SH-SY5Y (cell line): ENCODE results near the gene DOCK8.

Experiments used
- GATA2 ChIP-seq: IDR thresholded peaks from 2 replicates; pipeline ENCODE4 v1.6.1; 2011; ENCODE audit warnings: mild to moderate bottlenecking, low read depth, low read length
- GATA3 ChIP-seq: IDR thresholded peaks from 2 replicates; pipeline ENCODE4 v1.6.1; 2011; ENCODE audit warnings: low read depth, mild to moderate bottlenecking, low read length, moderate library complexity

DOCK8 gene

GRCh38 chr9:431701-432100 lies 217.0 kb downstream of the DOCK8 start:
- no peak for TF ChIP-seq GATA3
- TF ChIP-seq GATA2 = no peak

GRCh38 chr9:436482-436881 lies 221.8 kb downstream of the DOCK8 start:
- TF ChIP-seq GATA3 (no peak), GATA2 (no peak)

- TF ChIP-seq GATA3 (no peak), GATA2 (no peak)
Observed at GRCh38 chr9:437066-437465, 222.4 kb downstream of the DOCK8 start.

- TF ChIP-seq GATA2 (no peak), GATA3 (no peak)
Observed at GRCh38 chr9:437574-438001, 222.9 kb downstream of the DOCK8 start.

- TF ChIP-seq GATA2 (no peak), GATA3 (no peak)
Observed at GRCh38 chr9:438066-438465, 223.4 kb downstream of the DOCK8 start.

- no peak for TF ChIP-seq GATA3
- no peak for TF ChIP-seq GATA2
Observed at GRCh38 chr9:438961-439768, 224.5 kb downstream of the DOCK8 start.

GRCh38 chr9:441126-441525 lies 226.5 kb downstream of the DOCK8 start:
- no peak for TF ChIP-seq GATA3
- TF ChIP-seq GATA2 = no peak

GRCh38 chr9:444528-444927 lies 229.9 kb downstream of the DOCK8 start:
- TF ChIP-seq GATA2 = no peak

GRCh38 chr9:445033-445432 lies 230.4 kb downstream of the DOCK8 start:
- TF ChIP-seq GATA3 (no peak), GATA2 (no peak)

- no peak for TF ChIP-seq GATA2
- no peak for TF ChIP-seq GATA3
Observed at GRCh38 chr9:446074-446699, 231.5 kb downstream of the DOCK8 start.

GRCh38 chr9:447230-448025 lies 232.8 kb downstream of the DOCK8 start:
- TF ChIP-seq GATA2 = no peak
- no peak for TF ChIP-seq GATA3

GRCh38 chr9:450057-450456 lies 235.4 kb downstream of the DOCK8 start:
- TF ChIP-seq GATA3 (no peak), GATA2 (no peak)

GRCh38 chr9:450561-450960 lies 235.9 kb downstream of the DOCK8 start:
- TF ChIP-seq GATA3 = no peak
- TF ChIP-seq GATA2 = no peak

- TF ChIP-seq GATA3 (no peak), GATA2 (no peak)
Observed at GRCh38 chr9:453832-454231, 239.2 kb downstream of the DOCK8 start.
